Fibroblast of the aortic adventitia (primary cell): ENCODE results near the gene NUDT21. TPM values are rescaled to one million over a fixed set of nuclear protein-coding genes. Genes with fewer than 3 reads are reported as not detected.

Experiments used
- DNase-seq: peaks from one replicate; pipeline ENCODE4 v3.0.0-alpha.2; 2010; ENCODE audit warnings: low read depth
- H3K4me3 ChIP-seq: 2 replicates; pipeline ENCODE4 v1.5.1; 2011; ENCODE audit warnings: low read depth, mild to moderate bottlenecking, control low read depth, low read length, moderate library complexity
- CTCF ChIP-seq: IDR thresholded peaks from 2 replicates; pipeline ENCODE4 v1.5.1; 2011; ENCODE audit warnings: mild to moderate bottlenecking, low read length, control low read depth, inconsistent platforms; ENCODE audit not compliant: insufficient read depth
- total RNA-seq: library from RNA; depleted of rRNA; stranded (reverse); fragments of >200 nt; gene quantifications from 2 replicates; pipeline ENCODE4 v1.2.3, GENCODE V29; 2012; ENCODE audit warnings: low replicate concordance

NUDT21 gene
- total RNA-seq, 1 donor: 116 TPM

- H3K4me3 ChIP-seq: peak overlapping the region; percentile 81
- DNase-seq: peak; percentile 23
- no peak for TF ChIP-seq CTCF
These were observed 26.7 kb downstream of the NUDT21 start for GRCh38 chr16:56424404-56424764.

GRCh38 chr16:56423584-56424403, 27.3 kb downstream of the NUDT21 start:
- peak overlapping the region; percentile 81 for H3K4me3 ChIP-seq
- peak; percentile 20 for DNase-seq
- no peak for TF ChIP-seq CTCF

GRCh38 chr16:56422896-56423441, 28.2 kb downstream of the NUDT21 start:
- DNase-seq: no peak
- TF ChIP-seq CTCF: no peak
- H3K4me3 ChIP-seq: peak overlapping the region; percentile 19

- TF ChIP-seq CTCF: no peak
- no peak for DNase-seq
- no peak overlapping the region for H3K4me3 ChIP-seq
These were observed 29.0 kb downstream of the NUDT21 start for GRCh38 chr16:56421976-56422669.

- TF ChIP-seq CTCF: no peak
- no peak for DNase-seq
- no peak overlapping the region for H3K4me3 ChIP-seq
These were observed 29.8 kb downstream of the NUDT21 start for GRCh38 chr16:56421313-56421712.

- no peak for TF ChIP-seq CTCF
- no peak for DNase-seq
- no peak overlapping the region for H3K4me3 ChIP-seq
These were observed 30.5 kb downstream of the NUDT21 start for GRCh38 chr16:56420613-56421012.
